Body of pancreas (tissue), 4 donors: ENCODE measurements around the gene CABP1.

Experiments used
- POLR2A ChIP-seq, 3 donors: fragments of 450-650 bp; IDR thresholded peaks; one replicate each; pipeline ENCODE4 v1.6.1; 2016; ENCODE audit warnings: antibody characterized with exemption in 3 of 3, mild to moderate bottlenecking in 2 of 3
- TF ChIP-seq, protein P1 (sequence below), 7 experiments: fragments of 450-650 bp in 4 of 7; fragments of 200-600 bp in 3 of 7; sonication (generic) in 3 of 7; IDR thresholded peaks; one replicate each; pipeline ENCODE4 v1.5.1; 2016 to 2019; ENCODE audit warnings: antibody characterized with exemption in 7 of 7

DNA sequence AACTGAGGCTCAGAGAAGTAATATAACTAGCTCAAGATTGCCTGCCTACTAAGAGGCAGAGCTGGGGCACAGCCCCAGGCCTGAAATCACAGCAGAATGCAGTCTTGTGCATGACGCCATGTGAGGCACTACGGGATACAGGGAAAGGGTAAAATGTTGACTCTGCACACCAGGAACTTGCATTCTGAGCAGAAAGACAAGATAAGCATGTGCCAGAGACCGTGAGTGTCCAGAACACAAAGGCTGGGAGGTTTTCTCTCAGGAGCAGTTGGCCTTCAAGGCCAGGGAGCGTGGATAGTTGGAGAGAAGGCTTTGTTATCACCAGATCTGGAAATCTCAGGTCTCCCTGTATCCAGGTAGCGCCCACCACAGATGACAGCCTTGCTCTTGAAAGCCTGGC, 23.3 kb downstream of the CABP1 start:
- TF ChIP-seq, protein P1, sequence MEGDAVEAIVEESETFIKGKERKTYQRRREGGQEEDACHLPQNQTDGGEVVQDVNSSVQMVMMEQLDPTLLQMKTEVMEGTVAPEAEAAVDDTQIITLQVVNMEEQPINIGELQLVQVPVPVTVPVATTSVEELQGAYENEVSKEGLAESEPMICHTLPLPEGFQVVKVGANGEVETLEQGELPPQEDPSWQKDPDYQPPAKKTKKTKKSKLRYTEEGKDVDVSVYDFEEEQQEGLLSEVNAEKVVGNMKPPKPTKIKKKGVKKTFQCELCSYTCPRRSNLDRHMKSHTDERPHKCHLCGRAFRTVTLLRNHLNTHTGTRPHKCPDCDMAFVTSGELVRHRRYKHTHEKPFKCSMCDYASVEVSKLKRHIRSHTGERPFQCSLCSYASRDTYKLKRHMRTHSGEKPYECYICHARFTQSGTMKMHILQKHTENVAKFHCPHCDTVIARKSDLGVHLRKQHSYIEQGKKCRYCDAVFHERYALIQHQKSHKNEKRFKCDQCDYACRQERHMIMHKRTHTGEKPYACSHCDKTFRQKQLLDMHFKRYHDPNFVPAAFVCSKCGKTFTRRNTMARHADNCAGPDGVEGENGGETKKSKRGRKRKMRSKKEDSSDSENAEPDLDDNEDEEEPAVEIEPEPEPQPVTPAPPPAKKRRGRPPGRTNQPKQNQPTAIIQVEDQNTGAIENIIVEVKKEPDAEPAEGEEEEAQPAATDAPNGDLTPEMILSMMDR (IDR thresholded peaks at IDR 0.05): no peak
- TF ChIP-seq POLR2A (IDR thresholded peaks at IDR 0.05): no peak
